SK-N-SH treated with all-trans-retinoic acid at 6 μM for 48 hours (cell line): Measurements from ENCODE around the gene PTPRN2.

Source experiments
- ATAC-seq: fragments of 200-7000 bp; cut with Tn5 transposase; 3 replicates; pipeline ENCODE4 v1.9.1; 2020; ENCODE audit warnings: mild to moderate bottlenecking, moderate library complexity
- ARNTL ChIP-seq: fragments of 450-650 bp; formaldehyde crosslinking; IDR thresholded peaks from 2 replicates; pipeline ENCODE4 v1.5.0; 2020; ENCODE audit warnings: low read depth, mild to moderate bottlenecking, moderate library complexity, borderline replicate concordance
- BACH2 ChIP-seq: fragments of 250-450 bp; sonication (Bioruptor Pico); IDR thresholded peaks from 2 replicates; pipeline ENCODE4 v1.9.0; 2021; ENCODE audit warnings: mild to moderate bottlenecking, borderline replicate concordance
- CSDC2 ChIP-seq: fragments of 250-450 bp; sonication (Bioruptor Pico); IDR thresholded peaks from 2 replicates; pipeline ENCODE4 v1.5.0; 2020; ENCODE audit warnings: mild to moderate bottlenecking, moderate library complexity
- CSRNP3 ChIP-seq: fragments of 250-450 bp; sonication (Bioruptor Pico); IDR thresholded peaks from 2 replicates; pipeline ENCODE4 v1.5.1; 2021; ENCODE audit warnings: mild to moderate bottlenecking, moderate library complexity
- ESRRG ChIP-seq: fragments of 250-450 bp; sonication (Bioruptor Pico); IDR thresholded peaks from 2 replicates; pipeline ENCODE4 v1.6.1; 2021; ENCODE audit warnings: mild to moderate bottlenecking
- GLIS3 ChIP-seq: fragments of 250-450 bp; sonication (Bioruptor Pico); IDR thresholded peaks from 2 replicates; pipeline ENCODE4 v1.5.0; 2020; ENCODE audit warnings: mild to moderate bottlenecking, moderate library complexity
- ISL1 ChIP-seq: fragments of 250-450 bp; sonication (Bioruptor Pico); IDR thresholded peaks from 2 replicates; pipeline ENCODE4 v2.1.2; 2022; ENCODE audit warnings: mild to moderate bottlenecking, moderate library complexity
- OSR1 ChIP-seq: fragments of 250-450 bp; sonication (Bioruptor Pico); IDR thresholded peaks from 2 replicates; pipeline ENCODE4 v1.8.0; 2022; ENCODE audit warnings: moderate library complexity, mild to moderate bottlenecking, inconsistent platforms
- PPARA ChIP-seq: fragments of 250-450 bp; sonication (Bioruptor Pico); IDR thresholded peaks from 2 replicates; pipeline ENCODE4 v1.5.0; 2020; ENCODE audit warnings: mild to moderate bottlenecking, borderline replicate concordance
- RARB ChIP-seq: fragments of 250-450 bp; sonication (Bioruptor Pico); IDR thresholded peaks from 2 replicates; pipeline ENCODE4 v1.8.0; 2021; ENCODE audit warnings: mild to moderate bottlenecking, moderate library complexity
- SNAI2 ChIP-seq: fragments of 250-450 bp; sonication (Bioruptor Pico); IDR thresholded peaks from 2 replicates; pipeline ENCODE4 v1.5.0; 2020; ENCODE audit warnings: mild to moderate bottlenecking, moderate library complexity
- TCF4 ChIP-seq: fragments of 250-450 bp; sonication (Bioruptor Pico); IDR thresholded peaks from 2 replicates; pipeline ENCODE4 v1.8.0; 2021; ENCODE audit warnings: mild to moderate bottlenecking, moderate library complexity, borderline replicate concordance
- TOX ChIP-seq: fragments of 250-450 bp; sonication (Bioruptor Pico); IDR thresholded peaks from 2 replicates; pipeline ENCODE4 v1.8.0; 2021; ENCODE audit warnings: mild to moderate bottlenecking, moderate library complexity, borderline replicate concordance
- TSHZ2 ChIP-seq: fragments of 250-450 bp; sonication (Bioruptor Pico); IDR thresholded peaks from 2 replicates; pipeline ENCODE4 v1.5.0; 2020; ENCODE audit warnings: mild to moderate bottlenecking, moderate library complexity
- ZC3H10 ChIP-seq: fragments of 250-450 bp; sonication (Bioruptor Pico); IDR thresholded peaks from 2 replicates; pipeline ENCODE4 v1.5.1; 2021; ENCODE audit warnings: mild to moderate bottlenecking, moderate library complexity
- ZFP30 ChIP-seq: fragments of 450-650 bp; formaldehyde crosslinking; IDR thresholded peaks from 2 replicates; pipeline ENCODE4 v1.5.0; 2022; ENCODE audit warnings: mild to moderate bottlenecking, moderate library complexity
- ZNF70 ChIP-seq: fragments of 450-650 bp; formaldehyde crosslinking; IDR thresholded peaks from 2 replicates; pipeline ENCODE4 v1.5.0; 2020; ENCODE audit warnings: mild to moderate bottlenecking, moderate library complexity
- TF ChIP-seq, protein P1 (sequence below): fragments of 250-450 bp; sonication (Bioruptor Pico); IDR thresholded peaks from 2 replicates; pipeline ENCODE4 v1.8.0; 2020; ENCODE audit warnings: mild to moderate bottlenecking, moderate library complexity, borderline replicate concordance
- TF ChIP-seq, protein P2 (sequence below): fragments of 250-450 bp; sonication (Bioruptor Pico); IDR thresholded peaks from 2 replicates; pipeline ENCODE4 v1.8.0; 2021; ENCODE audit warnings: low read depth, mild to moderate bottlenecking, moderate library complexity, borderline replicate concordance

Gene PTPRN2

DNA sequence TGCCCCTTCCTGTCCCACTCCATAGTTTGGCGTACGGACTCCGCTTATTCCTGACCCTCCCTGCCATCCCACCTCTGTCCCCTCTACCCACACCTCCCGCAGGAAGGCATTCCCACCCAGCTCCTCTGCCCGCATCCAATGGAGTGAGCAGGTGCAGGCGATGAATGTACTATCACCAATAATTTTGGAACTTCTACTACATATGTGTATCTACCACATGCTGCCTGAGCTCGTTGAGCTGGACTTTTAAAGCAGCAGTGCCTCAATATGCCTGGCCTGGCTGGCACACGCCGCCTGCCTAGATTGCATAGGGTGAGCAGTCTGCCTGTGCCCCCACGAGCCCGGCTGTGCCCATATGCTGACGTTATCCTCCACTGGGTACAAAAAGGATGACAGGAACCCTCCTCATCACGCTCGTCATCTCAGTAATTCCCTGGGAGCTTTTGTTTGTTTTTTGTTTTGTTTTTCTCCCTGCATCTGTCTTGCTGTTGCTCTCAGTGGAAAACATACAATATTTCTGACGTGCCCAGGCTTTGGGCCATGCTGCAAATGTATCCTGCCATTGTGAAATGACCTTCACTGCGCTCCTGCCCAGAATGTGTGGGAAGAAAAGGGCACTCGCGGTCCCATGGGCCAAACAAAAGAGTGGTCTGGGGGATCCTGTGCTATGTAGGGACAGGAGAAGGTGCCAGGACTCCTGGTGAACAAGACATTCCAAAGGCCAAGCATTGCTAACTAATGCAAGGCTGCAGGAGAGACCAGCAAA lies 302.8 kb downstream of the PTPRN2 start:
- TF ChIP-seq, protein P1, sequence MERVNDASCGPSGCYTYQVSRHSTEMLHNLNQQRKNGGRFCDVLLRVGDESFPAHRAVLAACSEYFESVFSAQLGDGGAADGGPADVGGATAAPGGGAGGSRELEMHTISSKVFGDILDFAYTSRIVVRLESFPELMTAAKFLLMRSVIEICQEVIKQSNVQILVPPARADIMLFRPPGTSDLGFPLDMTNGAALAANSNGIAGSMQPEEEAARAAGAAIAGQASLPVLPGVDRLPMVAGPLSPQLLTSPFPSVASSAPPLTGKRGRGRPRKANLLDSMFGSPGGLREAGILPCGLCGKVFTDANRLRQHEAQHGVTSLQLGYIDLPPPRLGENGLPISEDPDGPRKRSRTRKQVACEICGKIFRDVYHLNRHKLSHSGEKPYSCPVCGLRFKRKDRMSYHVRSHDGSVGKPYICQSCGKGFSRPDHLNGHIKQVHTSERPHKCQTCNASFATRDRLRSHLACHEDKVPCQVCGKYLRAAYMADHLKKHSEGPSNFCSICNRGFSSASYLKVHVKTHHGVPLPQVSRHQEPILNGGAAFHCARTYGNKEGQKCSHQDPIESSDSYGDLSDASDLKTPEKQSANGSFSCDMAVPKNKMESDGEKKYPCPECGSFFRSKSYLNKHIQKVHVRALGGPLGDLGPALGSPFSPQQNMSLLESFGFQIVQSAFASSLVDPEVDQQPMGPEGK: no peak
- TF ChIP-seq ZNF70 (CRISPR knock-in tag): no peak
- TF ChIP-seq ISL1 (CRISPR knock-in tag): no peak
- TF ChIP-seq ZC3H10: no peak
- no peak for TF ChIP-seq CSRNP3 (CRISPR knock-in tag)
- TF ChIP-seq TOX (CRISPR knock-in tag): no peak
- TF ChIP-seq ZFP30: no peak
- no peak for TF ChIP-seq ESRRG
- no peak for TF ChIP-seq TCF4 (CRISPR knock-in tag)
- no peak for TF ChIP-seq TSHZ2 (CRISPR knock-in tag)
- no peak for TF ChIP-seq SNAI2 (CRISPR knock-in tag)
- TF ChIP-seq, protein P2, sequence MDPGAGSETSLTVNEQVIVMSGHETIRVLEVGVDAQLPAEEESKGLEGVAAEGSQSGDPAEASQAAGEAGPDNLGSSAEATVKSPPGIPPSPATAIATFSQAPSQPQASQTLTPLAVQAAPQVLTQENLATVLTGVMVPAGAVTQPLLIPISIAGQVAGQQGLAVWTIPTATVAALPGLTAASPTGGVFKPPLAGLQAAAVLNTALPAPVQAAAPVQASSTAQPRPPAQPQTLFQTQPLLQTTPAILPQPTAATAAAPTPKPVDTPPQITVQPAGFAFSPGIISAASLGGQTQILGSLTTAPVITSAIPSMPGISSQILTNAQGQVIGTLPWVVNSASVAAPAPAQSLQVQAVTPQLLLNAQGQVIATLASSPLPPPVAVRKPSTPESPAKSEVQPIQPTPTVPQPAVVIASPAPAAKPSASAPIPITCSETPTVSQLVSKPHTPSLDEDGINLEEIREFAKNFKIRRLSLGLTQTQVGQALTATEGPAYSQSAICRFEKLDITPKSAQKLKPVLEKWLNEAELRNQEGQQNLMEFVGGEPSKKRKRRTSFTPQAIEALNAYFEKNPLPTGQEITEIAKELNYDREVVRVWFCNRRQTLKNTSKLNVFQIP: no peak
- TF ChIP-seq PPARA (CRISPR knock-in tag): no peak
- no peak for TF ChIP-seq GLIS3
- TF ChIP-seq RARB (CRISPR knock-in tag): no peak
- no peak for TF ChIP-seq CSDC2 (CRISPR knock-in tag)
- TF ChIP-seq BACH2 (CRISPR knock-in tag): no peak
- no peak for TF ChIP-seq OSR1 (CRISPR knock-in tag)
- TF ChIP-seq ARNTL (CRISPR knock-in tag): no peak
- ATAC-seq: no peak

GRCh38 chr7:158284121-158284520 lies 303.5 kb downstream of the PTPRN2 start:
- ATAC-seq: no peak
- TF ChIP-seq TSHZ2 (CRISPR knock-in tag): no peak
- TF ChIP-seq OSR1 (CRISPR knock-in tag): no peak
- TF ChIP-seq TOX (CRISPR knock-in tag): no peak
